AG20443 (cell line): ENCODE data around the gene NLRC3.
"Not testable (repeated sequence)": the region's sequence is repeated elsewhere in the genome, so short reads cannot be mapped to it uniquely, and the experiment has no call there.

Source experiments
- DNase-seq: peaks from one replicate; pipeline ENCODE4 v3.0.0; 2012; ENCODE audit warnings: low spot score, mixed read lengths

NLRC3 gene

GRCh38 chr16:3577302-3577752, at the start of gene NLRC3:
TSS of gene NLRC3 (minus strand) at chr16:3577403. CDS start at chr16:3565036, 12,367 bp downstream.
- DNase-seq = no peak

- no peak for DNase-seq
Observed at GRCh38 chr16:3625911-3626732, 48.9 kb upstream of the NLRC3 start.

GRCh38 chr16:3625331-3625730, 48.1 kb upstream of the NLRC3 start:
- no peak for DNase-seq

- DNase-seq = no peak
Observed at GRCh38 chr16:3623642-3624041, 46.4 kb upstream of the NLRC3 start.

GRCh38 chr16:3618769-3619141, 41.6 kb upstream of the NLRC3 start:
- DNase-seq = no peak

GRCh38 chr16:3612510-3613466, 35.6 kb upstream of the NLRC3 start:
- DNase-seq = no peak

GRCh38 chr16:3611146-3611975, 34.2 kb upstream of the NLRC3 start, which contains the start of gene SLX4:
TSS of gene SLX4 (minus strand) at chr16:3611606. CDS start at chr16:3608964, 2,642 bp downstream.
- DNase-seq = peak; percentile 100

GRCh38 chr16:3610698-3611145, 33.5 kb upstream of the NLRC3 start:
- no peak for DNase-seq

- no peak for DNase-seq
Observed at GRCh38 chr16:3609895-3610697, 32.9 kb upstream of the NLRC3 start.

GRCh38 chr16:3608976-3609375, 31.8 kb upstream of the NLRC3 start:
- not testable (repeated sequence) for DNase-seq

- DNase-seq = no peak
Observed at GRCh38 chr16:3608069-3608468, 30.9 kb upstream of the NLRC3 start.

- DNase-seq = no peak
Observed at GRCh38 chr16:3607634-3608033, 30.4 kb upstream of the NLRC3 start.

GRCh38 chr16:3607161-3607560, 30.0 kb upstream of the NLRC3 start:
- DNase-seq = no peak

GRCh38 chr16:3606441-3606840, 29.2 kb upstream of the NLRC3 start:
- DNase-seq = no peak

- DNase-seq = no peak
Observed at GRCh38 chr16:3602320-3602653, 25.1 kb upstream of the NLRC3 start.

GRCh38 chr16:3601614-3602319, 24.6 kb upstream of the NLRC3 start:
- DNase-seq = no peak

GRCh38 chr16:3599922-3600321, 22.7 kb upstream of the NLRC3 start:
- no peak for DNase-seq

GRCh38 chr16:3599121-3599520, 21.9 kb upstream of the NLRC3 start:
- DNase-seq = no peak

- no peak for DNase-seq
Observed at GRCh38 chr16:3598236-3598635, 21.0 kb upstream of the NLRC3 start.

- DNase-seq = no peak
Observed at GRCh38 chr16:3597676-3598075, 20.5 kb upstream of the NLRC3 start.
